NCI-H1105 treated with DMSO at 0.1 percent for 48 hours (cell line): ENCODE results near the gene TBX5.

Experiments
- DNase-seq: peaks from one replicate; lab custom pipeline; 2025; lab: John Stamatoyannopoulos, UW

The TBX5 gene

GRCh38 chr12:114430306-114430705 is 24.4 kb upstream of the TBX5 start:
- no peak for DNase-seq

GRCh38 chr12:114425031-114425626 is 19.2 kb upstream of the TBX5 start:
- no peak for DNase-seq

- DNase-seq: no peak
These were observed 15.0 kb upstream of the TBX5 start for GRCh38 chr12:114420944-114421335.

- DNase-seq: no peak
These were observed 14.4 kb upstream of the TBX5 start for GRCh38 chr12:114420182-114420943.

- no peak for DNase-seq
These were observed 10.1 kb upstream of the TBX5 start for GRCh38 chr12:114416028-114416427.

- no peak for DNase-seq
These were observed 9.6 kb upstream of the TBX5 start for GRCh38 chr12:114415525-114415868.

GRCh38 chr12:114414866-114415524 is 9.1 kb upstream of the TBX5 start:
- no peak for DNase-seq

- DNase-seq: no peak
These were observed 8.3 kb upstream of the TBX5 start for GRCh38 chr12:114414031-114414865.

- no peak for DNase-seq
These were observed 7.1 kb upstream of the TBX5 start for GRCh38 chr12:114412825-114413749.

GRCh38 chr12:114412307-114412706 is 6.4 kb upstream of the TBX5 start:
- no peak for DNase-seq

- DNase-seq: no peak
These were observed 5.3 kb upstream of the TBX5 start for GRCh38 chr12:114411071-114411837.

GRCh38 chr12:114409852-114410600 is 4.1 kb upstream of the TBX5 start:
- no peak for DNase-seq

GRCh38 chr12:114408886-114409851 is 3.2 kb upstream of the TBX5 start:
- no peak for DNase-seq

GRCh38 chr12:114408471-114408885 is 2.5 kb upstream of the TBX5 start:
- DNase-seq: no peak

GRCh38 chr12:114407842-114408411 is 2.0 kb upstream of the TBX5 start:
- DNase-seq: no peak

- DNase-seq: no peak
These were observed 1.3 kb upstream of the TBX5 start for GRCh38 chr12:114406984-114407841.

GRCh38 chr12:114406316-114406983 is 506 bp upstream of the TBX5 start:
- DNase-seq: no peak
